HG03342 (cell line): ENCODE data around the gene AAK1.

ENCODE experiments used
- ATAC-seq: cut with Tn5 transposase; IDR thresholded peaks from one replicate; pipeline ENCODE4 v1.9.1; 2021; ENCODE audit warnings: mild to moderate bottlenecking, moderate library complexity; ENCODE audit not compliant: unreplicated experiment

AAK1 gene

GRCh38 chr2:69603146-69603743 lies 40.3 kb downstream of the AAK1 start:
- ATAC-seq = no peak

- ATAC-seq = no peak
These were observed 42.3 kb downstream of the AAK1 start for GRCh38 chr2:69601179-69601612.

GRCh38 chr2:69600425-69600824 lies 43.1 kb downstream of the AAK1 start:
- ATAC-seq = no peak

GRCh38 chr2:69597843-69598610 lies 45.5 kb downstream of the AAK1 start:
- no peak for ATAC-seq

GRCh38 chr2:69597105-69597504 lies 46.4 kb downstream of the AAK1 start:
- no peak for ATAC-seq

- ATAC-seq = no peak
These were observed 49.2 kb downstream of the AAK1 start for GRCh38 chr2:69594341-69594740.

- no peak for ATAC-seq
These were observed 51.0 kb downstream of the AAK1 start for GRCh38 chr2:69592511-69592910.

- ATAC-seq = no peak
These were observed 53.4 kb downstream of the AAK1 start for GRCh38 chr2:69589973-69590652.

GRCh38 chr2:69588945-69589344 lies 54.6 kb downstream of the AAK1 start:
- no peak for ATAC-seq

- no peak for ATAC-seq
These were observed 55.1 kb downstream of the AAK1 start for GRCh38 chr2:69588403-69588802.

GRCh38 chr2:69585855-69586555 lies 57.5 kb downstream of the AAK1 start:
- ATAC-seq = no peak

- ATAC-seq = no peak
These were observed 59.2 kb downstream of the AAK1 start for GRCh38 chr2:69584127-69584889.

- ATAC-seq = no peak
These were observed 60.2 kb downstream of the AAK1 start for GRCh38 chr2:69583321-69583833.

- no peak for ATAC-seq
These were observed 60.9 kb downstream of the AAK1 start for GRCh38 chr2:69582582-69583176.

- ATAC-seq = no peak
These were observed 61.6 kb downstream of the AAK1 start for GRCh38 chr2:69581774-69582581.

- no peak for ATAC-seq
These were observed 63.1 kb downstream of the AAK1 start for GRCh38 chr2:69580486-69580885.

- ATAC-seq = no peak
These were observed 64.0 kb downstream of the AAK1 start for GRCh38 chr2:69579536-69579935.

GRCh38 chr2:69578198-69578540 lies 65.4 kb downstream of the AAK1 start:
- no peak for ATAC-seq

- ATAC-seq = no peak
These were observed 65.9 kb downstream of the AAK1 start for GRCh38 chr2:69577467-69578197.
